Body of pancreas (tissue), 4 donors: ENCODE data around the gene TACC3.
A peak's percentile ranks its signal among the peaks of the same experiment; 100 is the strongest.

Experiments used
- POLR2A ChIP-seq, 3 donors: fragments of 450-650 bp; IDR thresholded peaks; one replicate each; pipeline ENCODE4 v1.6.1; 2016; ENCODE audit warnings: antibody characterized with exemption in 3 of 3, mild to moderate bottlenecking in 2 of 3
- TF ChIP-seq, protein P1 (sequence below), 7 experiments: fragments of 450-650 bp in 4 of 7; fragments of 200-600 bp in 3 of 7; sonication (generic) in 3 of 7; IDR thresholded peaks; one replicate each; pipeline ENCODE4 v1.5.1; 2016 to 2019; ENCODE audit warnings: antibody characterized with exemption in 7 of 7

DNA sequence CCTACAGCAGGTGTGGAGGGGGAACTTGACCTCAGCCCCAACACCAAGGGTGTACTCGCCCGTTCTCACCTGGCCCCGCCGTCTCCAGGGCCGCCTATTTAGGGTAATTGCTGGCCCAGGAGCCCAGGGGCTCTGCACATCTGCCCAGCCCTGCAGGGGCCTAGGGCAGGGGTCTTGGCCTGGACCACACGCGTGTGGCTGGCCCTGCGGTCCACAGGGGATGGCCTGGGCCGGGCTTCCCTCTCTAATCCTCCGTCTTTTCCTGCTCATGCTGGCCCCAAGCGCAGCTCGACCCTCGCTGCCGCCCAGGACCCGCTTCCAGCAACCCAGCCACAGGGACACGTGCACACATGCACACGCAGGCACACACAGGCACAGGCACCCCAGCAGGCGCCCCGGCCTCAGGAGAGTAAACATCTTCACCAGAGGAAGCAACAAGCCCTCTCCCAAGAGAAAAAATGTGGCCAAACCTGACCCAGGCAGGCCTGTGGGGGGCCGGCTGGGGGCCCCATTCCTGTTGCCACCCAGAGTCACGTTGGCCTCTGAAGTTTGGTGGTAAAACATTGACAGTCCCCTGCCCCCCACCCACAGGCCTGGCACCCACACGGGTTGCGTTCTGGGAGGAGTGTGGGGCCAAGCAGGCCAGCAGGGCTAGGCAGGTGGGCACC lies 47.2 kb downstream of the TACC3 start:
- TF ChIP-seq POLR2A (IDR thresholded peaks at IDR 0.05), result peak; percentile 43 to 79 (median 68)
- TF ChIP-seq, protein P1, sequence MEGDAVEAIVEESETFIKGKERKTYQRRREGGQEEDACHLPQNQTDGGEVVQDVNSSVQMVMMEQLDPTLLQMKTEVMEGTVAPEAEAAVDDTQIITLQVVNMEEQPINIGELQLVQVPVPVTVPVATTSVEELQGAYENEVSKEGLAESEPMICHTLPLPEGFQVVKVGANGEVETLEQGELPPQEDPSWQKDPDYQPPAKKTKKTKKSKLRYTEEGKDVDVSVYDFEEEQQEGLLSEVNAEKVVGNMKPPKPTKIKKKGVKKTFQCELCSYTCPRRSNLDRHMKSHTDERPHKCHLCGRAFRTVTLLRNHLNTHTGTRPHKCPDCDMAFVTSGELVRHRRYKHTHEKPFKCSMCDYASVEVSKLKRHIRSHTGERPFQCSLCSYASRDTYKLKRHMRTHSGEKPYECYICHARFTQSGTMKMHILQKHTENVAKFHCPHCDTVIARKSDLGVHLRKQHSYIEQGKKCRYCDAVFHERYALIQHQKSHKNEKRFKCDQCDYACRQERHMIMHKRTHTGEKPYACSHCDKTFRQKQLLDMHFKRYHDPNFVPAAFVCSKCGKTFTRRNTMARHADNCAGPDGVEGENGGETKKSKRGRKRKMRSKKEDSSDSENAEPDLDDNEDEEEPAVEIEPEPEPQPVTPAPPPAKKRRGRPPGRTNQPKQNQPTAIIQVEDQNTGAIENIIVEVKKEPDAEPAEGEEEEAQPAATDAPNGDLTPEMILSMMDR (IDR thresholded peaks at IDR 0.05), result no peak
